NCI-H526 treated with DMSO at 0.1 percent for 48 hours (cell line): ENCODE measurements around the gene OCRL.

Source experiments
- DNase-seq: peaks from one replicate; lab custom pipeline; 2025; lab: John Stamatoyannopoulos, UW

OCRL gene

DNA sequence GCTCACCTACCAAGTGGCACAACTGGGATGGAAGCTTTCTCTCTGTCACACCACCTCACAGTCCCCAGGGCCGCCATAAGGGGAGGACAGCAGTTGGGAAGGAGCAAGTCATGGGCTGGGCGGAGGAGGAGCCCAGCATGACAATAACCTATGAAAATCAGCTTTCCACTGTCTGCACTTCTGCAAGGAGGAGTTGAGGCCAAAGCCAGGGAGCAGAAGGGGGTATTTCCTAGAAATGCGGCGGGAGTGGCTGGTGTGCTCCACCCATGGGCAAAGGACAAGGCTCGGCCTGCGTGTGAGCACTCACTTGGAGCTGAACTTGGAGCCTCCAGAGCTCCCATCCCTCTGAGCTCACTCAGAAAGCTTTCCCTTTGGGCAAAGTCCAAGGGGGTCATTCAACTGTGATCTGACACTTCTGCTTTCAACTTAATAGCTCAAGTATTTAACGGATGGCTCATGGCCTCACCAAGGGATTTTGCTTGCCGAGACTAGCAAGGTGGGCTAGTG, 96.2 kb downstream of the OCRL start:
- no peak for DNase-seq

DNA sequence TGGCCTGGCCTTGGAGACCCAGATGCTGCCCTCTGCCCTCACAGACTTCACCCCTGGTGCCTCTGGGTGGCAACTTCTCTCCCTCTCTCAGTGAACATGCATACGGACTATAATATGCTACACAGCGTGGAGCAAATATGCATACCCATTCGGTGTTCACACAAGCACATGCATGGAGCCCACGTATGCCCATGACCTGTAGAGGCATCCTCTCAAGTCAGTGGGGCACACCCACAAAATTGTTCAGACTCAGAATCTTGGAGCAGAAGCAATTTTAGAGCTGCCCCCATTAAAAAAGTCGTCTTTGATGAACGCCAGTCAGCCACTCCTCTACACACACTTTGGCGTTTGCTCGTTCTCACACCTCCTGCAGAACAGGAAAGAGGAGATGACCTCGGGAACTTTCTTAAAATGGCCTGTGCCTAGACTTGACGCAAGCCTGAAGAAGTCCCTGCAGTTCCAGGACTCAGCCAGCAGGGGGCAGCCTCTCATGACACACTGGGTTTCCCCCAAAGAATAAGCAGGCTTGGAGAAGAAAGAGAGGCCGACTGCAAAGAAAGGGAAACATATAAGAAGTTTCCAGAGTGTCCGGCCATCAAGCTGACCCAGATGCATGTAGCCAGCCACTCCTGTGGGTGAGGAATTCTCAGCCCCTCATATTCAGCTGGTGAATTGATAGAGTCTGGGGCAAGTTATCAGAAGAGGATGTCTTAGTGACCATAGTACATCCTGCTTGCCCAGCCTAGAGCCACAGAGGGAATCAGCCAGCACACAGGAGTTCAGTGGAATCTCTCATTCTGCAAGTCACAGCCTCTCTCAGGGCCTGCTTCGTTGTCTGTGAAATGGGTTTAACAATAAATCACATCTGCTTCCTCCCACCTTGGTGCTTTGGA, 97.4 kb downstream of the OCRL start:
- DNase-seq = peak; percentile 26

DNA sequence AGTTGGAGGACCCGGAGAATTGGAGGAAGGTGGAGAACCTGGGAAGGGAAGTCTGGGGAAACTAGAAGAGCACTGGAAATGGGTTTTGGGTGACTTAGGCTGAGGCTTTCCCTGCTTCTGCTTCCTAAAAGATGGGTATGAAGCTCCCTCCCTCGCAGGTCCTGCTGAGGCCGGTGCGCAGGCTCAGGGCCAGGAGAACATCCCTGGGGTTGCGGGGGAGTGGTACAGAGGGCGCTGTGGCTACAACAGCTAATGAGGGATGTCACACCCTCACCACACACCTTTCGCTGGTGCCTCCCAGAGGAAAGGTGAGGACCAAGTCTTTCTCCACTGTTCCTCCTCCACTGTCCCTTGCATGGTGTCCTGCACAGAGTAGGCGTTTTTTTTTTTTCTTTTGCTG, 98.9 kb downstream of the OCRL start:
- no peak for DNase-seq

- no peak for DNase-seq
Measured at GRCh38 chrX:129640737-129641136, 100.7 kb downstream of the OCRL start.

DNA sequence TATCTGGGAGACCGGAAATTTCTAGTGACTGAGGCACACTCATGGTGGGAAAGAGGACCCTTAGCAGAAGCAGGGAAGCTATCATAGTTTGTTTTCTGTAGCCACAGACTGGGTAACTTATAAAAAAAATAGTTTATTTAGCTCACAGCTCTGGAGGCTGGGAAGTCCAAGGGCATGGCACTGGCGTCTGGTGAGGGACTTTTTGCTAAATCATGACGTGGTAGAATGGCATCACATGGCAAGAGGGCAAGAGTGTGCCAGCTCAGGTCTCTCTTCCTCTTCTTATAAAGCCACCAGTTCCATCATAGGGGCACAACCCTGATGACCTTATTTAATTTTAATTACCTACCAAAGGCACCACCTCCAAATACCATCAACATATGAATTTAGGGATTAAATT, 101.4 kb downstream of the OCRL start:
- DNase-seq = no peak

GRCh38 chrX:129641941-129642340, 101.9 kb downstream of the OCRL start:
- no peak for DNase-seq
